OCI-LY1 (cell line): ENCODE results near the gene HAL.

Experiments
- H2AFZ ChIP-seq: fragments of 200-600 bp; sonication (generic), shearing (Covaris generic); 2 replicates; pipeline ENCODE4 v1.6.0; 2014; ENCODE audit warnings: antibody characterized with exemption, mild to moderate bottlenecking, low read length
- H3F3A ChIP-seq: fragments of 200-600 bp; sonication (generic), shearing (Covaris generic); 2 replicates; pipeline ENCODE4 v1.6.0; 2014; ENCODE audit warnings: mild to moderate bottlenecking, antibody characterized with exemption, low read length, moderate library complexity; ENCODE audit not compliant: insufficient read depth
- H3K27ac ChIP-seq: fragments of 200-600 bp; sonication (generic); 2 replicates; pipeline ENCODE4 v1.5.1; 2014; ENCODE audit warnings: low read length, mixed run types, mild to moderate bottlenecking, low read depth; ENCODE audit not compliant: poor library complexity, severe bottlenecking
- H3K27me3 ChIP-seq: fragments of 200-600 bp; sonication (generic); 2 replicates; pipeline ENCODE4 v1.6.0; 2014; ENCODE audit warnings: antibody characterized with exemption, mild to moderate bottlenecking, low read length, moderate library complexity; ENCODE audit not compliant: insufficient read depth
- H3K36me3 ChIP-seq: fragments of 200-600 bp; sonication (generic); 2 replicates; pipeline ENCODE4 v1.6.1; 2014; ENCODE audit warnings: mild to moderate bottlenecking, antibody characterized with exemption, low read length, moderate library complexity, mixed read lengths; ENCODE audit not compliant: insufficient read depth
- H3K4me1 ChIP-seq: fragments of 200-600 bp; sonication (generic); 2 replicates; pipeline ENCODE4 v1.5.1; 2014; ENCODE audit warnings: mild to moderate bottlenecking, low read length, moderate library complexity; ENCODE audit not compliant: insufficient read depth, severe bottlenecking
- H3K4me2 ChIP-seq: fragments of 200-600 bp; sonication (generic), shearing (Covaris generic); 2 replicates; pipeline ENCODE4 v1.6.1; 2014; ENCODE audit warnings: low read length
- H3K4me3 ChIP-seq: fragments of 200-600 bp; sonication (generic); 2 replicates; pipeline ENCODE4 v1.5.1; 2014; ENCODE audit warnings: low read length, low read depth, mild to moderate bottlenecking, mixed read lengths; ENCODE audit not compliant: poor library complexity, severe bottlenecking
- H3K79me2 ChIP-seq: fragments of 200-600 bp; shearing (Covaris generic); 2 replicates; pipeline ENCODE4 v1.6.1; 2016; ENCODE audit warnings: mixed run types, low read length, mixed read lengths; ENCODE audit not compliant: insufficient read depth
- H3K9ac ChIP-seq: fragments of 200-600 bp; sonication (generic), shearing (Covaris generic); 2 replicates; pipeline ENCODE4 v1.6.1; 2014; ENCODE audit warnings: mild to moderate bottlenecking, low read length, mixed read lengths
- H3K9me2 ChIP-seq: fragments of 200-600 bp; sonication (generic), shearing (Covaris generic); 2 replicates; pipeline ENCODE4 v1.6.1; 2014; ENCODE audit warnings: low read depth, mild to moderate bottlenecking, low read length, mixed read lengths
- H3K9me3 ChIP-seq: fragments of 200-600 bp; shearing (Covaris generic); 2 replicates; pipeline ENCODE4 v1.6.1; 2014; ENCODE audit warnings: low read length, mixed read lengths
- H4K20me1 ChIP-seq: fragments of 200-600 bp; sonication (generic), shearing (Covaris generic); 2 replicates; pipeline ENCODE4 v1.6.0; 2016; ENCODE audit warnings: mild to moderate bottlenecking, low read length; ENCODE audit not compliant: insufficient read depth
- CTCF ChIP-seq: fragments of 200-600 bp; sonication (generic), shearing (Covaris generic); IDR thresholded peaks from 2 replicates; pipeline ENCODE4 v1.5.1; 2017; ENCODE audit warnings: mild to moderate bottlenecking, antibody characterized with exemption, low read length, moderate library complexity, mixed read lengths
- EZH2 ChIP-seq: fragments of 200-600 bp; sonication (generic), shearing (Covaris generic); IDR thresholded peaks from 2 replicates; pipeline ENCODE4 v1.8.0; 2017; ENCODE audit warnings: borderline replicate concordance, mixed run types, mild to moderate bottlenecking, antibody characterized with exemption, low read length, moderate library complexity, mixed read lengths

The HAL gene

GRCh38 chr12:95962222-95962621 is 33.9 kb downstream of the HAL start:
- Histone ChIP-seq H3K36me3 (no peaks in the 10 kb centered on the region), H3K79me2 (no peaks in the 10 kb centered on the region), H3K27ac (no peak overlapping the region), H3K9me2 (no peaks in the 10 kb centered on the region), H4K20me1 (no peaks in the 10 kb centered on the region), H3K9me3 (no peaks in the 10 kb centered on the region), H3K4me2 (no peak overlapping the region), H3F3A (no peaks in the 10 kb centered on the region), H3K4me3 (no peak overlapping the region), H3K4me1 (no peaks in the 10 kb centered on the region), H3K27me3 (no peaks in the 10 kb centered on the region), H2AFZ (no peak overlapping the region), H3K9ac (no peak overlapping the region)
- no peak for TF ChIP-seq CTCF
- TF ChIP-seq EZH2: no peak

GRCh38 chr12:95960241-95960640 is 35.9 kb downstream of the HAL start:
- TF ChIP-seq CTCF (no peak), EZH2 (no peak)
- Histone ChIP-seq H3K79me2 (no peaks in the 10 kb centered on the region), H3K27me3 (no peaks in the 10 kb centered on the region), H3K27ac (no peak overlapping the region), H4K20me1 (no peaks in the 10 kb centered on the region), H3K4me1 (no peaks in the 10 kb centered on the region), H3F3A (no peaks in the 10 kb centered on the region), H2AFZ (no peak overlapping the region), H3K36me3 (no peaks in the 10 kb centered on the region), H3K9ac (no peak overlapping the region), H3K4me3 (no peak overlapping the region), H3K9me2 (no peaks in the 10 kb centered on the region), H3K4me2 (no peak overlapping the region), H3K9me3 (no peaks in the 10 kb centered on the region)

GRCh38 chr12:95959107-95959506 is 37.0 kb downstream of the HAL start:
- TF ChIP-seq CTCF (no peak), EZH2 (no peak)
- no peak overlapping the region for H3K9ac ChIP-seq
- no peak overlapping the region for H3K4me3 ChIP-seq
- no peak overlapping the region for H2AFZ ChIP-seq
- no peaks in the 10 kb centered on the region for H3K9me3 ChIP-seq
- H3K9me2 ChIP-seq: no peaks in the 10 kb centered on the region
- H3K36me3 ChIP-seq: no peaks in the 10 kb centered on the region
- no peaks in the 10 kb centered on the region for H3K4me1 ChIP-seq
- H4K20me1 ChIP-seq: no peaks in the 10 kb centered on the region
- H3K4me2 ChIP-seq: no peak overlapping the region
- no peak overlapping the region for H3K27ac ChIP-seq
- H3K27me3 ChIP-seq: no peaks in the 10 kb centered on the region
- no peaks in the 10 kb centered on the region for H3F3A ChIP-seq
- H3K79me2 ChIP-seq: no peaks in the 10 kb centered on the region
